Body of pancreas (tissue), 4 donors: Measurements from ENCODE around the gene SETD2. TPM values are rescaled to one million over a fixed set of nuclear protein-coding genes. Genes with fewer than 3 reads are reported as not detected.

Experiments
- ATAC-seq: fragments of 150-250 bp; one replicate; pipeline ENCODE4 v1.9.1; 2016
- DNase-seq, 4 donors: peaks; one replicate each; pipeline ENCODE4 v3.0.0-alpha.2; 2019
- H3K27ac ChIP-seq, 4 donors: fragments of 200-600 bp; sonication (generic); 1 replicate in 3 of 4; 2 replicates in 1 of 4; pipeline versions ENCODE4 v1.5.1 to v1.6.1; 2016 to 2019; ENCODE audit warnings: mild to moderate bottlenecking in 1 of 4, mixed read lengths in 1 of 4, moderate library complexity in 1 of 4
- H3K27me3 ChIP-seq, 2 donors: fragments of 200-600 bp; sonication (generic); one replicate each; pipeline ENCODE4 v1.6.0; 2016; ENCODE audit warnings: mild to moderate bottlenecking in 1 of 2
- H3K36me3 ChIP-seq, 2 donors: fragments of 200-600 bp; sonication (generic); replicated peaks in 1 of 2; 2 replicates each; pipeline ENCODE4 v1.5.1; 2016; ENCODE audit warnings: low read depth in 2 of 2; ENCODE audit not compliant: insufficient read depth in 1 of 2
- H3K4me1 ChIP-seq: fragments of 200-600 bp; sonication (generic); one replicate; pipeline ENCODE4 v1.6.0; 2016
- H3K4me3 ChIP-seq, 2 donors: fragments of 200-600 bp; sonication (generic); 1 replicate in 1 of 2; 2 replicates in 1 of 2; pipeline ENCODE4 v1.5.1; 2016 to 2019
- H3K9me3 ChIP-seq, 3 donors: fragments of 200-600 bp; sonication (generic); 1 replicate in 2 of 3; 2 replicates in 1 of 3; pipeline ENCODE4 v1.5.1; 2016
- POLR2A ChIP-seq, 3 donors: fragments of 450-650 bp; IDR thresholded peaks; one replicate each; pipeline ENCODE4 v1.6.1; 2016; ENCODE audit warnings: antibody characterized with exemption in 3 of 3, mild to moderate bottlenecking in 2 of 3
- WGBS, 2 donors: methylation state at CpG; one replicate each; pipeline ENCODE4 v1.1.5; 2017; 5-methylcytosine and 5-hydroxymethylcytosine counted together
- intact Hi-C: fragments of 100-400 bp; cut with DNase I; formaldehyde crosslinking; loops from one replicate; pipeline ENCODE4 v1.15.1; 2023
- total RNA-seq, 2 donors: library from RNA; depleted of rRNA; stranded (reverse); fragments of >200 nt; gene quantifications; one replicate each; pipeline ENCODE4 v1.1.0, GENCODE V29; 2016
- TF ChIP-seq, protein P1 (sequence below), 7 experiments: fragments of 450-650 bp in 4 of 7; fragments of 200-600 bp in 3 of 7; sonication (generic) in 3 of 7; IDR thresholded peaks; one replicate each; pipeline ENCODE4 v1.5.1; 2016 to 2019; ENCODE audit warnings: antibody characterized with exemption in 7 of 7

SETD2 gene
- total RNA-seq, 2 donors from 2014 or later: 49.5 to 70.2 TPM

DNA sequence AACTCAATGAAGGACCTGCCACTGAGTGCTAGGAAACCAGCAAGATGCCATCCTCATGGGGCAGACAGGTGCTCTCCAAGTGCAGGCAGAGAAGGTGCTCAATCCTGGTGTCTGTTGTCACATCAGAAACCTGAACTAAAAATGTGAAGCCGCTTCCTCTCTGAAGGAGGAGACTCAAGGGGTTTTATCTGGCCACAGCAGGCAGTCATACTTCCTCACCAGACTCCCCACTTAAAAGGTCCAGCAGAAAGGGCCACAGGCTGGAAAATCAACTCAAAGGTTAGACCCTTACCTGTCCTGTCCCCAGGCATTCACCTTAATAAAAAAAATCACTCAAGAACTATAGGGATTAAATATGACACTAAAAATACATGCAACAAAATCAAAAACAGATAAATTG is 192.2 kb downstream of the SETD2 start:
- Histone ChIP-seq H3K9me3 (no peaks in the 10 kb centered on the region), H3K36me3 (no peaks in the 10 kb centered on the region), H3K27me3 (no peaks in the 10 kb centered on the region), H3K4me1 (peaks cover 84% of the 10 kb centered on the region), H3K27ac (peak overlapping the region in 3 of 4 donors; percentile 78 to 81 (median 79)), H3K4me3 (no peak overlapping the region)
- 82 to 90% methylated on average over 1 of the region's 1 CpG for WGBS, 2 donors
- ATAC-seq (no peak), DNase-seq (no peak)
- TF ChIP-seq POLR2A (IDR thresholded peaks at IDR 0.05): no peak
- TF ChIP-seq, protein P1, sequence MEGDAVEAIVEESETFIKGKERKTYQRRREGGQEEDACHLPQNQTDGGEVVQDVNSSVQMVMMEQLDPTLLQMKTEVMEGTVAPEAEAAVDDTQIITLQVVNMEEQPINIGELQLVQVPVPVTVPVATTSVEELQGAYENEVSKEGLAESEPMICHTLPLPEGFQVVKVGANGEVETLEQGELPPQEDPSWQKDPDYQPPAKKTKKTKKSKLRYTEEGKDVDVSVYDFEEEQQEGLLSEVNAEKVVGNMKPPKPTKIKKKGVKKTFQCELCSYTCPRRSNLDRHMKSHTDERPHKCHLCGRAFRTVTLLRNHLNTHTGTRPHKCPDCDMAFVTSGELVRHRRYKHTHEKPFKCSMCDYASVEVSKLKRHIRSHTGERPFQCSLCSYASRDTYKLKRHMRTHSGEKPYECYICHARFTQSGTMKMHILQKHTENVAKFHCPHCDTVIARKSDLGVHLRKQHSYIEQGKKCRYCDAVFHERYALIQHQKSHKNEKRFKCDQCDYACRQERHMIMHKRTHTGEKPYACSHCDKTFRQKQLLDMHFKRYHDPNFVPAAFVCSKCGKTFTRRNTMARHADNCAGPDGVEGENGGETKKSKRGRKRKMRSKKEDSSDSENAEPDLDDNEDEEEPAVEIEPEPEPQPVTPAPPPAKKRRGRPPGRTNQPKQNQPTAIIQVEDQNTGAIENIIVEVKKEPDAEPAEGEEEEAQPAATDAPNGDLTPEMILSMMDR (IDR thresholded peaks at IDR 0.05): no peak
- intact Hi-C loops: no loop called here

DNA sequence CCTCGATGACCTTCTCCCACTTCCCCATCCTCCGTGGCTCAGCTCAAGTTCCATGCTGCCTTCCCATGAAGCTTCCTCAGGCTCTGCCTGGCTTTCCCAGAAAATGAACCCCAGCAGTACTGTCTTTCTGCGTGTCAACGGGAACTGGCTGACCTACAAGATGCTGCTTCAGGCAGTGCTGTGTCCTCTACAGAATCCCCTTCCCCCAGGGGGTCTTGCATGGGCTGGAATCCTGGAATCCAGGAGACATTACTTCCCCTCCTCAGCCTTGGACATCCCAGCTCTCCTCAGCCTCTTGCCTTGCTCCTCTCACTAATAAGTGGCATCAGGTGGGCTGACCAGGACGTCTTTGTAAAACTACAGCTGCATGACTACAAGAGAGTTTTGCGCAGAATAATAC is 192.8 kb downstream of the SETD2 start:
- TF ChIP-seq, protein P1 (IDR thresholded peaks at IDR 0.05): no peak
- TF ChIP-seq POLR2A (IDR thresholded peaks at IDR 0.05): no peak
- no peaks in the 10 kb centered on the region for H3K9me3 ChIP-seq
- H3K27me3 ChIP-seq: no peaks in the 10 kb centered on the region
- intact Hi-C loops: no loop called here
- no peak overlapping the region for H3K4me3 ChIP-seq
- H3K4me1 ChIP-seq: peaks cover 90% of the 10 kb centered on the region
- DNase-seq: no peak
- WGBS, 2 donors: 26 to 29% methylated on average over 6 of the region's 6 CpGs
- peak overlapping the region; percentile 73 to 81 (median 78) for H3K27ac ChIP-seq
- no peaks in the 10 kb centered on the region for H3K36me3 ChIP-seq
- no peak for ATAC-seq

DNA sequence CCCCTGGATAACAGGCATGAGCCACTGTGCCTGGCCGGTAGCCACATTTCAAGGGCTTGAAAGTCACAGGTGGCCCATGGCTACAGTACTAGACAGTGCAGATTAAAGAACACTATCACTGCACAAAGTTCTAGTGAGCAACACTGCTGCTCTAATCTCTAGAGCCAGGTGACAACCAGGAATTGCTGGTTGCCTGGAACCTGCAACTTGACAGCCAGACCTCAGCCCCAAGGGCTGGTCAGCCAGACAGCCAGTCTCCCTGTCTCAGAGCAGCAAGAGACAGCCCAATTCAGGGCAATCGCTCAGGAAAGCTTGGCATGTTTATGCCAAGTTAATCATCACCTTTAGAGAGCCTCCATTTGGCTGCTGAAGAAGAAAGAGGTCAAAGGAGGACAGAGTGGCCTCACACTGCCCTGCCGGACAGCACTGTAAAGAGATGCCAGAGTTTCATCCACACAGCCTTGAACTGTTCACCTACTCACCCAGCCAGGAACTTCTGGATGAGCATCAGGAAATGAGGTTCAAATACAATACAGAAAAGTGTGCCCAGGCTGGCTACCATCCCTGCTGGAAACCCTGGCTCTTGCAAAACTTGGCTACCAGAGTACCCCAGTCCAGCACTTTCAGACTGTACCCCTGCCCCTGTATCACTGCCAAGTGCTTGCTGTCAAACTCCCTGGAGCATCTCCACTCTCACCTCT is 193.4 kb downstream of the SETD2 start:
- intact Hi-C loops: no loop called here
- WGBS, 2 donors: 9% methylated on average over 3 of the region's 3 CpGs
- TF ChIP-seq POLR2A (IDR thresholded peaks at IDR 0.05): peak in 1 of 3 donors; percentile 24
- TF ChIP-seq, protein P1 (IDR thresholded peaks at IDR 0.05): no peak
- Histone ChIP-seq H3K9me3 (no peaks in the 10 kb centered on the region), H3K4me3 (no peak overlapping the region), H3K4me1 (peaks cover 94% of the 10 kb centered on the region), H3K27ac (peak overlapping the region; percentile 73 to 81 (median 78)), H3K27me3 (no peaks in the 10 kb centered on the region), H3K36me3 (no peaks in the 10 kb centered on the region)
- DNase-seq (peak; percentile 75 to 91 (median 81)), ATAC-seq (peak; percentile 89)

DNA sequence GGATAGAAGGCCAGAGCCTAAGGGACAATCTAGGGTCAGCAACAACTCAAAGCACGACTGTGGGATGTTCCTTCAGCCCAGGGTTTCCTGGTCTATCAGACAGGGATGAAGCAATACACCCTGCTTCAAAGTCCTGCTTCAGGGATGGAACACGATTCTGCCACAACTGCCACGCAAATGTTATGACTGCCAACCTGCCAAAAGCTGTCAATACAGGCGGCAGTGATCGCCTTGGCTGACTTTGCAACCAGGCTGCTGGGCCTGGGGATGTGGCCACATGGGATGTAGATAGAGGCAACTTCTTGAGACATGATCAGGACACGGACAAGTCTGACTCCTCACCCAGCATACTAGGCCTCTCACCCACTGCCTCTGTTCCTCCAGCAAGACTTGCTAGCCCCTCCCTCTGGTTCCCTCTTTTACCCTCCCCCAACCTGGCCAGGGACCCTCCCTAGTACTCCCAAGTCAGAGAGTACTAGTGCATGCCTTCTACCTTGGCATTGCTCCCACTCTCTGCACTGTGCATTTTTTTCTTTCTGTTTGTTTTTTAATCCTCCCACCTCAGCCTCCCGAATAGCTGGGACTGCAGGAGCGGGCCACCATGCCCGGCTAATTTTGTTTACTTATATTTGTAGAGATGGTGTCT is 195.0 kb downstream of the SETD2 start:
- H3K27me3 ChIP-seq: no peaks in the 10 kb centered on the region
- H3K36me3 ChIP-seq: no peaks in the 10 kb centered on the region
- intact Hi-C loops: no loop called here
- H3K9me3 ChIP-seq: no peaks in the 10 kb centered on the region
- DNase-seq: no peak
- H3K27ac ChIP-seq: peak overlapping the region in 3 of 4 donors; percentile 78 to 81 (median 79)
- peaks cover 85% of the 10 kb centered on the region for H3K4me1 ChIP-seq
- H3K4me3 ChIP-seq: no peak overlapping the region
- no peak for ATAC-seq
- WGBS, 2 donors: 20 to 36% methylated on average over 8 to 9 of the region's 9 CpGs
- no peak for TF ChIP-seq POLR2A (IDR thresholded peaks at IDR 0.05)
- TF ChIP-seq, protein P1 (IDR thresholded peaks at IDR 0.05): no peak
